Measurements from ENCODE around the gene ZNF428.

ZNF428 gene

GRCh38 chr19:43620061-43621001 is 902 bp upstream of the ZNF428 start:
- peak in 1 of 3 donors; percentile 71 for DNase-seq
- Histone ChIP-seq H3K27ac (ENCODE audit: insufficient read depth, low read length, poor library complexity, severe bottlenecking) (peak overlapping the region; percentile 82), H3K4me3 (ENCODE audit: insufficient read depth, low read depth, low read length, poor library complexity, severe bottlenecking) (peak overlapping the region; percentile 85), H3K9me3 (ENCODE audit: control insufficient read depth, low read length) (no peaks in the 10 kb centered on the region), H3K36me3 (ENCODE audit: control insufficient read depth, insufficient read depth, low read length) (no peaks in the 10 kb centered on the region), H3K27me3 (replicated peaks; ENCODE audit: control insufficient read depth, insufficient read depth, low read length, poor library complexity, severe bottlenecking) (no peaks in the 10 kb centered on the region), H3K4me1 (ENCODE audit: control insufficient read depth, insufficient read depth, low read length, poor library complexity, severe bottlenecking) (peaks cover 24% of the 10 kb centered on the region)

- Histone ChIP-seq H3K9me3 (ENCODE audit: control insufficient read depth, low read length) (no peaks in the 10 kb centered on the region), H3K4me3 (ENCODE audit: insufficient read depth, low read depth, low read length, poor library complexity, severe bottlenecking) (peak overlapping the region; percentile 85), H3K27ac (ENCODE audit: insufficient read depth, low read length, poor library complexity, severe bottlenecking) (peak overlapping the region; percentile 82), H3K36me3 (ENCODE audit: control insufficient read depth, insufficient read depth, low read length) (no peaks in the 10 kb centered on the region), H3K4me1 (ENCODE audit: control insufficient read depth, insufficient read depth, low read length, poor library complexity, severe bottlenecking) (peaks cover 20% of the 10 kb centered on the region), H3K27me3 (replicated peaks; ENCODE audit: control insufficient read depth, insufficient read depth, low read length, poor library complexity, severe bottlenecking) (no peaks in the 10 kb centered on the region)
- no peak for DNase-seq
Measured at GRCh38 chr19:43618921-43619261, 538 bp downstream of the ZNF428 start.

GRCh38 chr19:43616954-43617353 is 2.5 kb downstream of the ZNF428 start:
- no peak for DNase-seq
- H3K27ac ChIP-seq (ENCODE audit: insufficient read depth, low read length, poor library complexity, severe bottlenecking), result no peak overlapping the region

GRCh38 chr19:43616306-43616705 is 3.1 kb downstream of the ZNF428 start:
- Histone ChIP-seq H3K9me3 (ENCODE audit: control insufficient read depth, low read length) (no peaks in the 10 kb centered on the region), H3K27ac (ENCODE audit: insufficient read depth, low read length, poor library complexity, severe bottlenecking) (no peak overlapping the region), H3K4me1 (ENCODE audit: control insufficient read depth, insufficient read depth, low read length, poor library complexity, severe bottlenecking) (peaks cover 20% of the 10 kb centered on the region), H3K27me3 (replicated peaks; ENCODE audit: control insufficient read depth, insufficient read depth, low read length, poor library complexity, severe bottlenecking) (no peaks in the 10 kb centered on the region), H3K4me3 (ENCODE audit: insufficient read depth, low read depth, low read length, poor library complexity, severe bottlenecking) (no peak overlapping the region), H3K36me3 (ENCODE audit: control insufficient read depth, insufficient read depth, low read length) (peaks cover 17% of the 10 kb centered on the region)
- DNase-seq, result no peak

More at GRCh38 chr19:43616954-43617353, 2.5 kb downstream of the ZNF428 start:
- Histone ChIP-seq H3K4me1 (ENCODE audit: control insufficient read depth, insufficient read depth, low read length, poor library complexity, severe bottlenecking) (peaks cover 20% of the 10 kb centered on the region), H3K27me3 (replicated peaks; ENCODE audit: control insufficient read depth, insufficient read depth, low read length, poor library complexity, severe bottlenecking) (no peaks in the 10 kb centered on the region), H3K36me3 (ENCODE audit: control insufficient read depth, insufficient read depth, low read length) (peaks cover 12% of the 10 kb centered on the region), H3K9me3 (ENCODE audit: control insufficient read depth, low read length) (no peaks in the 10 kb centered on the region), H3K4me3 (ENCODE audit: insufficient read depth, low read depth, low read length, poor library complexity, severe bottlenecking) (no peak overlapping the region)

GRCh38 chr19:43612374-43612773 is 7.1 kb downstream of the ZNF428 start:
- Histone ChIP-seq H3K9me3 (ENCODE audit: control insufficient read depth, low read length) (no peaks in the 10 kb centered on the region), H3K27me3 (replicated peaks; ENCODE audit: control insufficient read depth, insufficient read depth, low read length, poor library complexity, severe bottlenecking) (no peaks in the 10 kb centered on the region), H3K36me3 (ENCODE audit: control insufficient read depth, insufficient read depth, low read length) (peaks cover 21% of the 10 kb centered on the region), H3K4me3 (ENCODE audit: insufficient read depth, low read depth, low read length, poor library complexity, severe bottlenecking) (no peak overlapping the region), H3K27ac (ENCODE audit: insufficient read depth, low read length, poor library complexity, severe bottlenecking) (no peak overlapping the region), H3K4me1 (ENCODE audit: control insufficient read depth, insufficient read depth, low read length, poor library complexity, severe bottlenecking) (no peaks in the 10 kb centered on the region)
- DNase-seq, result no peak

- Histone ChIP-seq H3K4me1 (ENCODE audit: control insufficient read depth, insufficient read depth, low read length, poor library complexity, severe bottlenecking) (no peaks in the 10 kb centered on the region), H3K36me3 (ENCODE audit: control insufficient read depth, insufficient read depth, low read length) (peaks cover 27% of the 10 kb centered on the region), H3K4me3 (ENCODE audit: insufficient read depth, low read depth, low read length, poor library complexity, severe bottlenecking) (no peak within 1 kb of the TSS), H3K27ac (ENCODE audit: insufficient read depth, low read length, poor library complexity, severe bottlenecking) (no peak within 1 kb of the TSS), H3K27me3 (replicated peaks; ENCODE audit: control insufficient read depth, insufficient read depth, low read length, poor library complexity, severe bottlenecking) (no peaks in the 10 kb centered on the region), H3K9me3 (ENCODE audit: control insufficient read depth, low read length) (no peaks in the 10 kb centered on the region)
- DNase-seq, result no peak
Measured at GRCh38 chr19:43611788-43612187, 7.6 kb downstream of the ZNF428 start, which contains the start of gene SRRM5. SRRM5 (plus strand) TSS chr19:43612088; CDS start chr19:43612122, 34 bp downstream.

- H3K27me3 ChIP-seq (replicated peaks; ENCODE audit: control insufficient read depth, insufficient read depth, low read length, poor library complexity, severe bottlenecking), result no peaks in the 10 kb centered on the region
- H3K4me3 ChIP-seq (ENCODE audit: insufficient read depth, low read depth, low read length, poor library complexity, severe bottlenecking), result no peak overlapping the region
- H3K27ac ChIP-seq (ENCODE audit: insufficient read depth, low read length, poor library complexity, severe bottlenecking), result no peak overlapping the region
- no peaks in the 10 kb centered on the region for H3K4me1 ChIP-seq (ENCODE audit: control insufficient read depth, insufficient read depth, low read length, poor library complexity, severe bottlenecking)
- peaks cover 30% of the 10 kb centered on the region for H3K36me3 ChIP-seq (ENCODE audit: control insufficient read depth, insufficient read depth, low read length)
- no peaks in the 10 kb centered on the region for H3K9me3 ChIP-seq (ENCODE audit: control insufficient read depth, low read length)
- DNase-seq, result no peak
Measured at GRCh38 chr19:43610493-43610892, 8.9 kb downstream of the ZNF428 start.

- Histone ChIP-seq H3K27ac (ENCODE audit: insufficient read depth, low read length, poor library complexity, severe bottlenecking) (no peak overlapping the region), H3K4me3 (ENCODE audit: insufficient read depth, low read depth, low read length, poor library complexity, severe bottlenecking) (no peak overlapping the region), H3K36me3 (ENCODE audit: control insufficient read depth, insufficient read depth, low read length) (peaks cover 30% of the 10 kb centered on the region), H3K27me3 (replicated peaks; ENCODE audit: control insufficient read depth, insufficient read depth, low read length, poor library complexity, severe bottlenecking) (no peaks in the 10 kb centered on the region), H3K4me1 (ENCODE audit: control insufficient read depth, insufficient read depth, low read length, poor library complexity, severe bottlenecking) (no peaks in the 10 kb centered on the region), H3K9me3 (ENCODE audit: control insufficient read depth, low read length) (no peaks in the 10 kb centered on the region)
- DNase-seq, result no peak
Measured at GRCh38 chr19:43609872-43610271, 9.6 kb downstream of the ZNF428 start.

- no peaks in the 10 kb centered on the region for H3K4me1 ChIP-seq (ENCODE audit: control insufficient read depth, insufficient read depth, low read length, poor library complexity, severe bottlenecking)
- H3K36me3 ChIP-seq (ENCODE audit: control insufficient read depth, insufficient read depth, low read length), result peaks cover 23% of the 10 kb centered on the region
- DNase-seq, result no peak
- H3K4me3 ChIP-seq (ENCODE audit: insufficient read depth, low read depth, low read length, poor library complexity, severe bottlenecking), result no peak overlapping the region
- H3K9me3 ChIP-seq (ENCODE audit: control insufficient read depth, low read length), result no peaks in the 10 kb centered on the region
- no peaks in the 10 kb centered on the region for H3K27me3 ChIP-seq (replicated peaks; ENCODE audit: control insufficient read depth, insufficient read depth, low read length, poor library complexity, severe bottlenecking)
- no peak overlapping the region for H3K27ac ChIP-seq (ENCODE audit: insufficient read depth, low read length, poor library complexity, severe bottlenecking)
Measured at GRCh38 chr19:43607238-43608205, 11.9 kb downstream of the ZNF428 start.
